Measurements from ENCODE around the gene COL4A3. TPM values are rescaled to one million over a fixed set of nuclear protein-coding genes. Genes with fewer than 3 reads are reported as not detected.

The COL4A3 gene
- total RNA-seq, 1 experiment from 2014 or later, result 0.15 TPM

GRCh38 chr2:227191367-227191766 is 26.9 kb downstream of the COL4A3 start:
- Histone ChIP-seq H2AFZ (ENCODE audit: low read length) (no peak overlapping the region), H4K5ac (ENCODE audit: insufficient read length, low read depth, low read length) (no peak overlapping the region)
- H3K27ac Mint-ChIP-seq, result peak overlapping the region in 2 of 3 experiments; percentile 55 to 60; a peak in 3 of 7 replicates

More at GRCh38 chr2:227191367-227191766, 26.9 kb downstream of the COL4A3 start:
- Histone ChIP-seq H3K23me2 (ENCODE audit: insufficient read length, low read depth, low read length, poor library complexity, severe bottlenecking) (no peaks in the 10 kb centered on the region), H4K8ac (replicated peaks; ENCODE audit: insufficient read length, low read depth, low read length) (no peak overlapping the region), H3K9me3 (ENCODE audit: control insufficient read depth, low read depth, low read length) (no peaks in the 10 kb centered on the region), H2BK12ac (ENCODE audit: insufficient read length, low read depth, low read length) (no peak overlapping the region), H3K56ac (ENCODE audit: insufficient read length, low read depth, low read length) (no peak overlapping the region), H3K27me3 (ENCODE audit: insufficient read depth, low read length) (no peaks in the 10 kb centered on the region), H3K14ac (ENCODE audit: insufficient read depth, low read length) (no peak overlapping the region), H2BK15ac (ENCODE audit: low read depth, low read length) (no peak overlapping the region), H3K18ac (ENCODE audit: insufficient read length, low read depth, low read length) (no peak overlapping the region), H3K79me1 (ENCODE audit: insufficient read depth, low read depth, low read length, poor library complexity, severe bottlenecking) (no peaks in the 10 kb centered on the region), H3K79me2 (ENCODE audit: insufficient read depth, low read length) (no peaks in the 10 kb centered on the region), H2AK5ac (ENCODE audit: insufficient read length, low read length) (no peak overlapping the region), H3K23ac (ENCODE audit: insufficient read length, low read depth, low read length) (no peak overlapping the region), H4K91ac (ENCODE audit: insufficient read length, low read depth, low read length) (no peak overlapping the region), H3K4me1 (ENCODE audit: insufficient read depth, low read length) (peaks cover 2% of the 10 kb centered on the region; the same call in 1 of the 2 replicates), H4K20me1 (ENCODE audit: control insufficient read depth, insufficient read depth, insufficient read length) (no peaks in the 10 kb centered on the region), H2BK20ac (ENCODE audit: low read depth, low read length, poor library complexity, severe bottlenecking) (no peak overlapping the region), H2BK120ac (ENCODE audit: low read depth, low read length, poor library complexity, severe bottlenecking) (no peak overlapping the region), H3K4me2 (ENCODE audit: insufficient read depth, insufficient read length, low read length) (no peak overlapping the region), H2BK5ac (ENCODE audit: insufficient read length, low read length) (no peak overlapping the region), H3K27ac (ENCODE audit: insufficient read length, low read depth, low read length) (no peak overlapping the region), H3K4ac (ENCODE audit: low read depth, low read length) (no peak overlapping the region), H3T11ph (ENCODE audit: low read length) (no peak overlapping the region), H3K9ac (ENCODE audit: extremely low read depth, insufficient read length, low read length) (no peak overlapping the region)
- Mint-ChIP-seq H3K4me3 (no peak overlapping the region), H3K27me3 (ENCODE audit: low read depth) (no peaks in the 10 kb centered on the region; the same call in 1 of the 2 replicates), H3K36me3 (ENCODE audit: insufficient read depth in 1 of 3, low read depth in 3 of 3) (no peaks in the 10 kb centered on the region), H3K4me1 (peaks cover 22 to 40% of the 10 kb centered on the region in 2 experiments), H3K9me3 (no peaks in the 10 kb centered on the region)
- peak; percentile 46 for DNase-seq
- peak; percentile 37; the same call in 2 of the 3 replicates for TF ChIP-seq CTCF (conservative IDR thresholded peaks at IDR 0.05)
- WGBS (ENCODE audit: extremely low coverage, insufficient read length, low lambda C conversion rate), result no CpG with 5 or more reads among the region's 3 CpGs
